Renal cortical epithelial cell (primary cell): ENCODE measurements around the gene SLC17A4. TPM values are rescaled to one million over a fixed set of nuclear protein-coding genes. Genes with fewer than 3 reads are reported as not detected.

Source experiments
- DNase-seq: peaks from one replicate; pipeline ENCODE4 v3.0.0-alpha.2; 2011; ENCODE audit warnings: low read depth
- total RNA-seq: library from RNA; depleted of rRNA; stranded (reverse); fragments of >200 nt; gene quantifications from 2 replicates; pipeline ENCODE4 v1.2.3, GENCODE V29; 2014

The SLC17A4 gene
- total RNA-seq, 1 donor from 2014 or later, result 4.8 TPM

GRCh38 chr6:25801436-25801835 lies 46.9 kb downstream of the SLC17A4 start:
- no peak for DNase-seq

- no peak for DNase-seq
Measured at GRCh38 chr6:25804804-25805203, 50.3 kb downstream of the SLC17A4 start.

- DNase-seq, result no peak
Measured at GRCh38 chr6:25815194-25815593, 60.7 kb downstream of the SLC17A4 start.

- no peak for DNase-seq
Measured at GRCh38 chr6:25816252-25816651, 61.7 kb downstream of the SLC17A4 start.

- no peak for DNase-seq
Measured at GRCh38 chr6:25821341-25821740, 66.8 kb downstream of the SLC17A4 start.

GRCh38 chr6:25829375-25829774 lies 74.8 kb downstream of the SLC17A4 start:
- no peak for DNase-seq

- no peak for DNase-seq
Measured at GRCh38 chr6:25830458-25830857, 75.9 kb downstream of the SLC17A4 start.

Other genes starting within 250 kb of the SLC17A4 start
- 0.20 TPM in 1 of 2 replicates, not detected in the other for gene SCGN, start 102.5 kb upstream of the SLC17A4 start, total RNA-seq
- 7.6 and 18.4 TPM in 2 replicates for gene SLC17A1, start 77.3 kb downstream of the SLC17A4 start, total RNA-seq
- 5.6 and 30.0 TPM in 2 replicates for gene SLC17A3, start 119.5 kb downstream of the SLC17A4 start, total RNA-seq
- 0.30 TPM in 1 of 2 replicates, not detected in the other for gene SLC17A2, start 175.9 kb downstream of the SLC17A4 start, total RNA-seq
- 10.4 and 28.5 TPM in 2 replicates for gene TRIM38, start 208.1 kb downstream of the SLC17A4 start, total RNA-seq